Testis (tissue), 3 donors: Measurements from ENCODE around the gene LMTK3. TPM values are rescaled to one million over a fixed set of nuclear protein-coding genes. Genes with fewer than 3 reads are reported as not detected.

Experiments
- DNase-seq: peaks from one replicate; pipeline ENCODE4 v3.0.0-alpha.2; 2019
- H3K27ac ChIP-seq, 2 donors: fragments of 200-600 bp; sonication (generic); one replicate each; pipeline ENCODE4 v1.5.1; 2019
- H3K27me3 ChIP-seq: fragments of 200-600 bp; sonication (generic); one replicate; pipeline ENCODE4 v1.5.1; 2019
- H3K36me3 ChIP-seq: fragments of 200-600 bp; sonication (generic); one replicate; pipeline ENCODE4 v1.5.1; 2017; ENCODE audit warnings: low read depth; ENCODE audit errors: missing control alignments
- H3K4me1 ChIP-seq: fragments of 200-600 bp; sonication (generic); one replicate; pipeline ENCODE4 v1.5.1; 2019
- H3K4me3 ChIP-seq, 2 donors: fragments of 200-600 bp; sonication (generic); one replicate each; pipeline ENCODE4 v1.5.1; 2017 to 2019
- H3K9me3 ChIP-seq: fragments of 200-600 bp; sonication (generic); one replicate; pipeline ENCODE4 v1.5.1; 2017
- POLR2A ChIP-seq: fragments of 450-650 bp; IDR thresholded peaks from one replicate; pipeline ENCODE4 v1.6.1; 2017; ENCODE audit warnings: antibody characterized with exemption, mild to moderate bottlenecking, moderate library complexity
- WGBS, 2 donors: methylation state at CpG; one replicate each; pipeline ENCODE4 v1.1.5; 2018; 5-methylcytosine and 5-hydroxymethylcytosine counted together
- intact Hi-C: fragments of 100-400 bp; cut with DNase I; formaldehyde crosslinking; loops from one replicate; pipeline ENCODE4 v1.15.1; 2023; ENCODE audit warnings: low total_unique reads
- polyA plus RNA-seq: library from polyadenylated mRNA; stranded (reverse); fragments of 350-450 nt; fragmentation: Illumina TruSeq; extraction: RNeasy Lipid Tissue Mini Kit (QIAGEN cat#74804); gene quantifications from one replicate; pipeline ENCODE4 v1.2.3, GENCODE V29; 2014; ENCODE audit warnings: low read depth, low replicate concordance; ENCODE audit not compliant: insufficient read depth
- total RNA-seq, 2 donors: library from RNA; depleted of rRNA; stranded (reverse); fragments of >200 nt; gene quantifications; one replicate each; pipeline ENCODE4 v1.2.3, GENCODE V29; 2016
- TF ChIP-seq, protein P1 (sequence below), 3 experiments: fragments of 450-650 bp in 2 of 3; fragments of 200-600 bp in 1 of 3; sonication (generic) in 1 of 3; IDR thresholded peaks; one replicate each; pipeline ENCODE4 v1.5.1; 2016 to 2019; ENCODE audit warnings: antibody characterized with exemption in 3 of 3, mild to moderate bottlenecking in 2 of 3, moderate library complexity in 1 of 3

The LMTK3 gene
- total and polyA plus RNA-seq, 3 donors from 2014 or later: 0.62 to 1.7 (median 0.96) TPM

DNA sequence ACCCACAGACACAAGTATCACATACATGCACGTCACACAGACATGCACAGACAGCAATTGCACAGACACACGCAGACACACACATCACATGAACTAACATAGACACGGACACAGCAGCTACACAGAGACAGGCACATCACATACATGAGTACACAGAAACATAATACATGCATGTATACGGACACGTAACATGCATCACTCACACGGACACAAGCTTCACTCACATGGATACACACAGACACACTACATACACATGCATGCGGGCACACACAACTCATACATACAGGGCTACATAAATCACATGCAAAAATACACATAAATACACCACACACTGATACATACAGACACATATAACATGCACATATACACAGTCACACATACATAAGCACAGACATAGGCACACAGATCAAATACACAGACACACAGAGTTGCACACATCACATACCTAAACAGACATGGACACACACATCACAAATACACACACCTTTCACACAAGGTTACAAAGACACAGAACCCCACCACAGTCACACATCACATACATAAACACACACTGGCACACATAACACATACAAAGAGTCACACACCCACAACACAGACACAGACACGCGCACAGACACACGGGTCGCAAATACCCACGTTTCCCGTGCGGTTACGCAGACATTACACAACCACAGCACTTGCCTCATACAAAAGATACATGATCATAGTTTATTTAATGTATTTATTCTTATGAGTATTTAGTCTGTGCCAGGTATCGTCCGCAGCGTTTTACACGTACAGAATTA is 1.1 kb upstream of the LMTK3 start:
- no peaks in the 10 kb centered on the region for H3K36me3 ChIP-seq
- WGBS, 2 donors: 32 to 39% methylated on average over 18 to 19 of the region's 19 CpGs

DNA sequence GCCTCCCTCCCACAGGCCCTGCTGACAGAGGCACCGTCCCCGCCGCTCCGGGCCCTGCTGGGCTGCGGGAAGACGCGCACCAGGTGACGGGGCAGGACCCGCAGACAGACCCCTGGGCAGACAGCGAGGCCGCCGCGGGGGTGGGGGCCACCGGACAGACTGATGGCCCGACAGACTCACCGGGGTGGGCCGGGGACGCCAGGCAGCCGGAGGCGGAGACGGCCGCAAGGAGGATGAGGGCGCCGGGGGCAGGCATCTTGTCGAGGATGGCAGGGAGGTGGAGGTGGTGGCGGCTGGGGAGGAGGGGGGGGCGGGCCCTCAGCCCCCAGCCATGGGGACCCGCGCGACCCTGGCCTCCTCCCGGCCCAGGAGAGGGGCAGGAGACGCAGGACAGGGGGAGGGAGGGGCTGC is 309 bp downstream of the LMTK3 start:
- Histone ChIP-seq H3K27me3 (no peaks in the 10 kb centered on the region), H3K4me1 (peaks cover 8% of the 10 kb centered on the region), H3K4me3 (peak overlapping the region in 1 of 2 donors; percentile 26), H3K9me3 (no peaks in the 10 kb centered on the region), H3K36me3 (no peaks in the 10 kb centered on the region), H3K27ac (no peak overlapping the region)
- 0 to 3% methylated on average over 6 to 31 of the region's 32 CpGs for WGBS, 2 donors
- intact Hi-C loops: no loop called here
- DNase-seq: no peak
- TF ChIP-seq, protein P1, sequence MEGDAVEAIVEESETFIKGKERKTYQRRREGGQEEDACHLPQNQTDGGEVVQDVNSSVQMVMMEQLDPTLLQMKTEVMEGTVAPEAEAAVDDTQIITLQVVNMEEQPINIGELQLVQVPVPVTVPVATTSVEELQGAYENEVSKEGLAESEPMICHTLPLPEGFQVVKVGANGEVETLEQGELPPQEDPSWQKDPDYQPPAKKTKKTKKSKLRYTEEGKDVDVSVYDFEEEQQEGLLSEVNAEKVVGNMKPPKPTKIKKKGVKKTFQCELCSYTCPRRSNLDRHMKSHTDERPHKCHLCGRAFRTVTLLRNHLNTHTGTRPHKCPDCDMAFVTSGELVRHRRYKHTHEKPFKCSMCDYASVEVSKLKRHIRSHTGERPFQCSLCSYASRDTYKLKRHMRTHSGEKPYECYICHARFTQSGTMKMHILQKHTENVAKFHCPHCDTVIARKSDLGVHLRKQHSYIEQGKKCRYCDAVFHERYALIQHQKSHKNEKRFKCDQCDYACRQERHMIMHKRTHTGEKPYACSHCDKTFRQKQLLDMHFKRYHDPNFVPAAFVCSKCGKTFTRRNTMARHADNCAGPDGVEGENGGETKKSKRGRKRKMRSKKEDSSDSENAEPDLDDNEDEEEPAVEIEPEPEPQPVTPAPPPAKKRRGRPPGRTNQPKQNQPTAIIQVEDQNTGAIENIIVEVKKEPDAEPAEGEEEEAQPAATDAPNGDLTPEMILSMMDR (IDR thresholded peaks at IDR 0.05): no peak
- no peak for TF ChIP-seq POLR2A

More for the DNA sequence above, 1.1 kb upstream of the LMTK3 start:
- TF ChIP-seq POLR2A: no peak
- TF ChIP-seq, protein P1 (IDR thresholded peaks at IDR 0.05): no peak
- Histone ChIP-seq H3K4me1 (peaks cover 8% of the 10 kb centered on the region), H3K9me3 (no peaks in the 10 kb centered on the region), H3K27me3 (no peaks in the 10 kb centered on the region), H3K27ac (no peak overlapping the region), H3K4me3 (no peak overlapping the region)
- no peak for DNase-seq
- intact Hi-C loops: no loop called here

DNA sequence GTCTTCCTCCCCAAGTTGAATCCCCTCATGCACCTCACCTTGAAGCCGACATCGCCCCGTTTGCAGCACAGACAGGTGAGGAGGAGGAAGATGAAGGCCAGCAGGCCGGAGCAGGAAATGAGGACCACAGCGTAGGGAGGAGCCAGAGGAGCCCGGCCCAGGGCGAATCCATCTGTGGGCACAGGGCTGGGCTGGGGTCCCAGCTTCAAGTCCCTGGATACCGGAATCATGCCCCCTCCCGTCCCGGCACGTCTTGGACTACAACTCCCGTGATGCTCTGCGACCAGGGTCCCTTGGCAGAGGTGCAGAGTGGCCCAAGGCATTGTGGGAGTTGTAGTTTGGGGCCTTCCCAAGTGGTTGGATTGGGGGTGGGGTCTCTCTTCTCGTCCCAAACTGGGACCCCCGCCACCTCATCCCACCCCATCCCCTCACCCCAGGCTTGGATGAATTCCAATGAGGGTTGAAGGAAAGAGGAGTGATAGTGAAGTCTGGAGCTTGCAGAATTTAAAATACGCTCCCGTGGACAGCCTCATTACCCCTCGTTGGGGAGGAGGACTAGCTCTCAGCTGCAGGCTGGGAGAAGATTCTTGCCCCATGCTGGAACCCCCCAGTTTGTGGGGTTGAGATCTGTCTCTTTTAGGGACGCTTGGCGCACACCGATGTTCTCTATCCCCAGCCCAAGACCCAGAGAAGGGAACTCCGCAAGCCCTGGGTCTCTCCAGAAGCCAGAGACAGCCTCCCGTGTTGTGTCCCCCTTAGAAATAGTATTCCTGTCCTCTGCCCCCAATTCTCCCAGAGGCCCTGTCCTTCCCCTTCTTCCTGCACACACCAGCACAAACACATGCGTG is 990 bp downstream of the LMTK3 start:
- TF ChIP-seq POLR2A: no peak
- TF ChIP-seq, protein P1 (IDR thresholded peaks at IDR 0.05): no peak
- Histone ChIP-seq H3K9me3 (no peaks in the 10 kb centered on the region), H3K4me1 (peaks cover 8% of the 10 kb centered on the region), H3K36me3 (no peaks in the 10 kb centered on the region), H3K4me3 (peak overlapping the region in 1 of 2 donors; percentile 26), H3K27ac (no peak overlapping the region), H3K27me3 (no peaks in the 10 kb centered on the region)
- 7 to 9% methylated on average over 21 to 24 of the region's 24 CpGs for WGBS, 2 donors
- intact Hi-C loops: no loop called here
- DNase-seq: peak; percentile 88

DNA sequence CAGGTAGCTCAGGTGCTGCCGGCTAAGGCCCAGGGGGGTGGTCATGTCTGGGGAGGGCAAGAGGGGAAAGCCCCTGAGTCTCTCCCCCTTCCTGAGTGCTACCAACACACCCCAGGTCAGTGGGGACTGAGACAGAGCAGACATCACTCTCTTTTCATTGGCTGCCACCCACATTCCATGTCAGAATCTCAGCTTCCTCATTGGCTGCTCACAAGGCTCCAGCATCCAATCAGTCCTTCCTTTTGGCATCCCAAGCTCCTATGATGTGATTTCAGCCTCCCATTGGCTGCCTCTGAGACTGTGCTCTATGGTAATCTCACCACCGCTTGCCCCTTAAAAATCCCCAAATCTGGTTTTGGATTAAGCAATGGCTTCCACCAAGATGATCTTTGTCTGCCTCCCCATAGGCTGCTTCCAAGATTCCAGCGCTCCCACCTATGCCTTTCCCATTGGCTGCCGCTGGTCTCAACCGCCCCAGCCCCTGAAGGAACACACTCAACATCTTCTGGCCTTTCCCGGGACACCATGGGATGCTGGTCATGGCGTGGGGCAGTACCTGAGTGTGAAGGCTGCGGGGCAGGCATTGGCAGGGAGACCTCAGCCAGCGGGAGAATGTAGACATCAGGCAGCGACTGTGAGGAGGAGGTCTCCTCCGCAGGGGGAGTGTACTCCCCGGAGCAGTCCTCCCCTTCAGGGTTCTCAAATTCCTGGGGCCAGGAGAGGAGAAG is 2.0 kb downstream of the LMTK3 start:
- WGBS, 2 donors: 52 to 64% methylated on average over 7 to 12 of the region's 12 CpGs
- H3K4me3 ChIP-seq: no peak overlapping the region
- no peak for TF ChIP-seq POLR2A
- TF ChIP-seq, protein P1 (IDR thresholded peaks at IDR 0.05): no peak
- intact Hi-C loops: loop anchor here (10.0 kb wide), 1 partner anchor 75 kb away; no protein-coding TSS in a partner anchor
- no peak overlapping the region for H3K27ac ChIP-seq
- DNase-seq: no peak
- H3K27me3 ChIP-seq: no peaks in the 10 kb centered on the region
- no peaks in the 10 kb centered on the region for H3K9me3 ChIP-seq
- peaks cover 8% of the 10 kb centered on the region for H3K4me1 ChIP-seq
- no peaks in the 10 kb centered on the region for H3K36me3 ChIP-seq
